WERI-Rb-1 (cell line): Measurements from ENCODE around the gene GNPAT.

Source experiments
- DNase-seq: peaks from one replicate; pipeline ENCODE4 v3.0.0-alpha.2; 2020
- H3K27ac ChIP-seq: fragments of 250-450 bp; sonication (Bioruptor Pico); 2 replicates; pipeline ENCODE4 v1.5.1; 2020; ENCODE audit warnings: mild to moderate bottlenecking, moderate library complexity
- H3K27me3 ChIP-seq: fragments of 250-450 bp; sonication (Bioruptor Pico); 2 replicates; pipeline ENCODE4 v1.5.1; 2021; ENCODE audit warnings: mild to moderate bottlenecking, low read depth, moderate library complexity; ENCODE audit not compliant: insufficient read depth, severe bottlenecking
- H3K36me3 ChIP-seq: fragments of 250-450 bp; sonication (Bioruptor Pico); 2 replicates; pipeline ENCODE4 v1.5.1; 2020; ENCODE audit warnings: mild to moderate bottlenecking, moderate library complexity
- H3K4me3 ChIP-seq: 2 replicates; pipeline ENCODE4 v1.5.1; 2011; ENCODE audit warnings: low read depth, mild to moderate bottlenecking, control low read depth, low read length
- H3K9me3 ChIP-seq: fragments of 250-450 bp; sonication (Bioruptor Pico); 2 replicates; pipeline ENCODE4 v1.5.1; 2021; ENCODE audit warnings: mild to moderate bottlenecking, moderate library complexity; ENCODE audit not compliant: severe bottlenecking
- TF ChIP-seq, protein P1 (sequence below): IDR thresholded peaks from 2 replicates; pipeline ENCODE4 v1.5.1; 2011; ENCODE audit warnings: low read depth, mild to moderate bottlenecking, control low read depth, inconsistent platforms, low read length

The GNPAT gene

DNA sequence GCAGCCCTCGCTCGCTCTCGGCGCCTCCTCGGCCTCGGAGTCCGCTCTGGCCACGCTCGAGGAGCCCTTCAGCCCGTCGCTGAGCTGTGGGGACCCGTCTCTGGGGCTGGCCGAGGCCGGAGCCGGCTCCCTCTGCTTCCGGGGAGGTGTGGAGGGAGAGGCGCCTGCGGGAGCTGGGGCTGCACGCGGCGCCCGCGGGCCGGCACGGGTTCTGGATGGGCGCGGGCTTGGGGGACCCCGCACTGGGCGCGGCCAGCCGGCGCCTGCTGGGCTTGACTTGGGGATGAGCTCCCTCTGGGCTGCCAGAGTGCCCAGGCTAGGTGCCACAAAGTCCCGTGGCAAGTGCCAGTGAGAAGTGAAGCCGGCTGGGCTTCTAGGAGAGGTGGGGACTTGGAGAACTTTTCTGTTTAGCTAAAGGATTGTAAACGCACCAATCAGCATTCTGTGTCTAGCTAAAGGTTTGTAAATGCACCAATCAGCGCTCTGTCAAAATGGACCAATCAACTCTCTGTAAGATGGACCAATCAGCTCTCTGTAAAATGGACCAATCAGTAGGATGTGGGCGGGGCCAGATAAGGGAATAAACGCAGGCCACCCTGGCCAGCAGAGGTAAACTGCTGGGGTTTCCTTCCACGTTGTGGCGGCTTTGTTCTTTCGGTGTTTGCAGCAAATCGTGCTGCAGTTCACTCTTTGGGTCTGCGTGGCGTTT is 76.4 kb downstream of the GNPAT start:
- no peaks in the 10 kb centered on the region for H3K27me3 ChIP-seq
- TF ChIP-seq, protein P1, sequence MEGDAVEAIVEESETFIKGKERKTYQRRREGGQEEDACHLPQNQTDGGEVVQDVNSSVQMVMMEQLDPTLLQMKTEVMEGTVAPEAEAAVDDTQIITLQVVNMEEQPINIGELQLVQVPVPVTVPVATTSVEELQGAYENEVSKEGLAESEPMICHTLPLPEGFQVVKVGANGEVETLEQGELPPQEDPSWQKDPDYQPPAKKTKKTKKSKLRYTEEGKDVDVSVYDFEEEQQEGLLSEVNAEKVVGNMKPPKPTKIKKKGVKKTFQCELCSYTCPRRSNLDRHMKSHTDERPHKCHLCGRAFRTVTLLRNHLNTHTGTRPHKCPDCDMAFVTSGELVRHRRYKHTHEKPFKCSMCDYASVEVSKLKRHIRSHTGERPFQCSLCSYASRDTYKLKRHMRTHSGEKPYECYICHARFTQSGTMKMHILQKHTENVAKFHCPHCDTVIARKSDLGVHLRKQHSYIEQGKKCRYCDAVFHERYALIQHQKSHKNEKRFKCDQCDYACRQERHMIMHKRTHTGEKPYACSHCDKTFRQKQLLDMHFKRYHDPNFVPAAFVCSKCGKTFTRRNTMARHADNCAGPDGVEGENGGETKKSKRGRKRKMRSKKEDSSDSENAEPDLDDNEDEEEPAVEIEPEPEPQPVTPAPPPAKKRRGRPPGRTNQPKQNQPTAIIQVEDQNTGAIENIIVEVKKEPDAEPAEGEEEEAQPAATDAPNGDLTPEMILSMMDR: no peak
- H3K27ac ChIP-seq: no peak overlapping the region
- peaks cover 5% of the 10 kb centered on the region for H3K9me3 ChIP-seq
- peak; percentile 5 for DNase-seq
- H3K4me3 ChIP-seq: no peak overlapping the region
- no peaks in the 10 kb centered on the region for H3K36me3 ChIP-seq

DNA sequence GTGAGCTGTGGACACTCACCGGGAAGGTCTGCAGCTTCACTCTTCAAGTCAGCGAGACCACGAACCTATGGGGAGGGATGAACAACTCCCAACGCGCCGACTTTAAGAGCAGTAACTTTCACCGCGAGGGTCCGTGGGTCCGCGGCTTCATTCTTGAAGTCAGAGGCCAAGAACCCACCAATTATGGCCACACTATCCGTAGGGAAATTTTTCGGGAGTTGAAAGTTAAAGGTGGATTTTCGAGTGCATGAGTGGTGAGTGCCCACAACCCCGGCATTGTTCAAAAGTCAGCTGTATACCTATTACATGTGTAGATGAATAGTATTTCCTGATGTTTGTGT is 77.0 kb downstream of the GNPAT start:
- Histone ChIP-seq H3K4me3 (no peak overlapping the region), H3K36me3 (no peaks in the 10 kb centered on the region), H3K9me3 (peaks cover 5% of the 10 kb centered on the region), H3K27me3 (no peaks in the 10 kb centered on the region), H3K27ac (no peak overlapping the region)
- no peak for DNase-seq
- TF ChIP-seq, protein P1: no peak

DNA sequence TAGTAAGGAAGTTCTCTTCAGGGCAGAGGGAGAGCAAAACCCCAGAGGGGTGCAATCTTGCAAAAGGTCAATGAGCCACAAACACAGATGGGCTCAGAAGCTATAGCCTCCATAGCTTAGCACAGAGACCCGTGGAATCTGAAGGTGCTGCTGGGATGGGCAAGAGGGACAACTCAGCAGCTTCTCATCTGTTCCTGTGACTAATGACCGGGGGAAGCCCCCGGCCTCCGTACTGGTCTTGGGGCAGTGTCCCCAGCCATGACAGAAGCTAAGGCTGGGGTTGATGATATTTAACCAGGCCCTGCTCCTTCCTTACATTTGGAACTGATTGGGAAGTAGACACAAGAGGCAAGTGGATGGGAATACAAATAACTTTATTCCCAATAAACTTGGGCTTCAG is 77.6 kb downstream of the GNPAT start:
- H3K9me3 ChIP-seq: peaks cover 5% of the 10 kb centered on the region
- TF ChIP-seq, protein P1: no peak
- no peaks in the 10 kb centered on the region for H3K36me3 ChIP-seq
- no peaks in the 10 kb centered on the region for H3K27me3 ChIP-seq
- no peak overlapping the region for H3K4me3 ChIP-seq
- no peak overlapping the region for H3K27ac ChIP-seq
- peak; percentile 3 for DNase-seq

DNA sequence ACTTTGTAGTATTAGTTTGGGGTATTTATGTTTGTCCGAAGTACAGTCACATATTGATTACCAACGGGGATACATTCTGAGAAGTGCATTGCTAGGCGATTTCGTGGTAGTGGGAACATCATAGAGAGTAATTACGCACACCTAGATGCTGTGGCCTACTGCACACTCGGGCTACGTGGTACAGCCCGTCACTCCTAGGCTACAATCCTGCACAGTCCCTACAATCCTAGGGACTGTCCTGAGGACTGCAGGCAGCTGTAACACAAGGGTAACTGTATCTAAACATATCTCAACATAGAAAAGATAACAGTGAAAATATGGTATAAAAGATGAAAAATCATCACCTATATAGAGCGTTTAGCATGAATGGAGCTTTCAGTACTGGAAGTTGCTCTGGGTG is 78.1 kb downstream of the GNPAT start:
- Histone ChIP-seq H3K9me3 (peaks cover 5% of the 10 kb centered on the region), H3K27me3 (no peaks in the 10 kb centered on the region), H3K36me3 (no peaks in the 10 kb centered on the region), H3K27ac (no peak overlapping the region), H3K4me3 (no peak overlapping the region)
- no peak for DNase-seq
- TF ChIP-seq, protein P1: no peak

GRCh38 chr1:231322880-231323530 is 82.0 kb downstream of the GNPAT start:
- H3K9me3 ChIP-seq: no peaks in the 10 kb centered on the region
- H3K27ac ChIP-seq: no peak overlapping the region
- TF ChIP-seq, protein P1: 0 out of 2 replicates have a peak, but pooled peaks have one; percentile 14
- no peaks in the 10 kb centered on the region for H3K36me3 ChIP-seq
- no peak for DNase-seq
- no peaks in the 10 kb centered on the region for H3K27me3 ChIP-seq
- no peak overlapping the region for H3K4me3 ChIP-seq
